WERI-Rb-1 (cell line): Measurements from ENCODE around the gene NSMCE4A.

Source experiments
- DNase-seq: peaks from one replicate; pipeline ENCODE4 v3.0.0-alpha.2; 2020
- H3K27ac ChIP-seq: fragments of 250-450 bp; sonication (Bioruptor Pico); 2 replicates; pipeline ENCODE4 v1.5.1; 2020; ENCODE audit warnings: mild to moderate bottlenecking, moderate library complexity
- H3K27me3 ChIP-seq: fragments of 250-450 bp; sonication (Bioruptor Pico); 2 replicates; pipeline ENCODE4 v1.5.1; 2021; ENCODE audit warnings: mild to moderate bottlenecking, low read depth, moderate library complexity; ENCODE audit not compliant: insufficient read depth, severe bottlenecking
- H3K36me3 ChIP-seq: fragments of 250-450 bp; sonication (Bioruptor Pico); 2 replicates; pipeline ENCODE4 v1.5.1; 2020; ENCODE audit warnings: mild to moderate bottlenecking, moderate library complexity
- H3K4me3 ChIP-seq: 2 replicates; pipeline ENCODE4 v1.5.1; 2011; ENCODE audit warnings: low read depth, mild to moderate bottlenecking, control low read depth, low read length
- H3K9me3 ChIP-seq: fragments of 250-450 bp; sonication (Bioruptor Pico); 2 replicates; pipeline ENCODE4 v1.5.1; 2021; ENCODE audit warnings: mild to moderate bottlenecking, moderate library complexity; ENCODE audit not compliant: severe bottlenecking
- TF ChIP-seq, protein P1 (sequence below): IDR thresholded peaks from 2 replicates; pipeline ENCODE4 v1.5.1; 2011; ENCODE audit warnings: low read depth, mild to moderate bottlenecking, control low read depth, inconsistent platforms, low read length

NSMCE4A gene

DNA sequence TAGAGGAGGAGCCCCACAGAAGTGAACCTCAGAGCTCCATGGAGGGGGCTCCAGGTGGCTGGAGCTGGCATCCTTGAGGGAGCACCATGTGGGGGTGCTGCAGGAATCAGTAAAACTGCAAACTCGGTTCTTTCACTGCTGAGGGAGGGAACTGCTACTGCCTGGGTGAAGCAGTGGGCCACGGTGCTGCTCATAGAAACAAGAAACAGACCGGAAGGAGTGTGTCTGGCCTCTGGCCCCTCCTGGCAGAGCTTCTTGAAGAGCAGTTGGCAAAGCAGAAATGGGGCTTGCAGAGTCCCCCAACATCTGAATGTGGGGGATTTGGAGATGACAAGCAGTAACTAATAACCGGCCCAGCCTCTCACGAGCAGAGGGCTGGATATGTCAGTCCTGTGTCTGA, 37.7 kb upstream of the NSMCE4A start:
- TF ChIP-seq, protein P1, sequence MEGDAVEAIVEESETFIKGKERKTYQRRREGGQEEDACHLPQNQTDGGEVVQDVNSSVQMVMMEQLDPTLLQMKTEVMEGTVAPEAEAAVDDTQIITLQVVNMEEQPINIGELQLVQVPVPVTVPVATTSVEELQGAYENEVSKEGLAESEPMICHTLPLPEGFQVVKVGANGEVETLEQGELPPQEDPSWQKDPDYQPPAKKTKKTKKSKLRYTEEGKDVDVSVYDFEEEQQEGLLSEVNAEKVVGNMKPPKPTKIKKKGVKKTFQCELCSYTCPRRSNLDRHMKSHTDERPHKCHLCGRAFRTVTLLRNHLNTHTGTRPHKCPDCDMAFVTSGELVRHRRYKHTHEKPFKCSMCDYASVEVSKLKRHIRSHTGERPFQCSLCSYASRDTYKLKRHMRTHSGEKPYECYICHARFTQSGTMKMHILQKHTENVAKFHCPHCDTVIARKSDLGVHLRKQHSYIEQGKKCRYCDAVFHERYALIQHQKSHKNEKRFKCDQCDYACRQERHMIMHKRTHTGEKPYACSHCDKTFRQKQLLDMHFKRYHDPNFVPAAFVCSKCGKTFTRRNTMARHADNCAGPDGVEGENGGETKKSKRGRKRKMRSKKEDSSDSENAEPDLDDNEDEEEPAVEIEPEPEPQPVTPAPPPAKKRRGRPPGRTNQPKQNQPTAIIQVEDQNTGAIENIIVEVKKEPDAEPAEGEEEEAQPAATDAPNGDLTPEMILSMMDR = no peak
- Histone ChIP-seq H3K9me3 (no peaks in the 10 kb centered on the region), H3K27me3 (no peaks in the 10 kb centered on the region), H3K36me3 (no peaks in the 10 kb centered on the region), H3K27ac (no peak overlapping the region), H3K4me3 (no peak overlapping the region)
- no peak for DNase-seq

DNA sequence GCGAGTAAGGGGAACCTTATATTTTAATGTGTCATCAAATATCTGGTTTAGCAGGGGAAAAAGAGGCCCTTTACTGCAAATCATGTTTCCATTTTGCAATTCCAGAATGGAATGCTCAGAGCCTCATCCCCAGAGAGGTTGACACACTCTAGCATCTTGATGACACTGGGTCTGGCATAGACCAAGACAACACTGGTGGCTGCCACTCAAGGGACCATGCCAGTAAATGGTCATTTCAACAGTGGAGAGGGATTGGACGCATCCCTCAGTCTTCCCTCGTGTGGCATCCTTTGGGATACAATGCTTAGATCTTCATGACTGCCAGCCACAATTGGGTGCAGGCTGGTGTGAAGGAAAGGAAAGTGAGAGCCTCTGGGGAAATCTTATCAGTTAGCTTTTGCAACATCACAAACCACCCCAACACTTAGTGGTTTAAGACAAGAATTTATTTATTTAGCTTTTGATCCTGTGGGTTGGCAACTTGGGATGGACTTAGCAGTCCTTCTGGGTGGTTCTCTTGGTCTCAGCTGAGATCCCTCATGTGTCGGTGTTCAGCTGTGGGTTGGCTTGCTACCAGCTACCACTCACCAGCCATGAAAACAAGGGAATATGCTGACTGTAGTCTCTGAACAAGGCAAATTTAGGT, 35.5 kb upstream of the NSMCE4A start:
- H3K4me3 ChIP-seq = no peak overlapping the region
- TF ChIP-seq, protein P1 = no peak

DNA sequence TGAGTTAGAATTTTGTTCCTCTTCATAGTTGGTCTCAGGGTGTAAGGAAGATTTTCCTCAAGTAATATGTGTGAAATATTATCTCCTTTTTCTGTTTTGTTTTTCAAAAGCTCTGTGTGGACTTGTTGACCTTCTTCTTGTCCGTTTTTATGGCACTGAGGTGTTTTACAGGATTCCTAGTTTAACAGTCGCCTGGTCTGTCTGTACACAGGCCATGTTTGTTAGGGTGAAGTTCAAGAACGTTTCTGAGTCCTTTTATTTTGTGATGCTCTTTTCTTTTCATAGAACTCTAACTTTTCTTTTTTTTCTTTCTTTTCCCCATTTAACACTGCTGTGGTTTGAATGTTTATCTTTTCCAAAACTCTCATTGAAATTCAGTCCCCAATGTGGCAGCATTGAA, 32.4 kb upstream of the NSMCE4A start:
- Histone ChIP-seq H3K9me3 (no peaks in the 10 kb centered on the region), H3K36me3 (no peaks in the 10 kb centered on the region), H3K4me3 (no peak overlapping the region), H3K27ac (no peak overlapping the region), H3K27me3 (no peaks in the 10 kb centered on the region)
- no peak for DNase-seq
- TF ChIP-seq, protein P1 = no peak

More for the DNA sequence above, 35.5 kb upstream of the NSMCE4A start:
- no peaks in the 10 kb centered on the region for H3K27me3 ChIP-seq
- no peak overlapping the region for H3K27ac ChIP-seq
- H3K9me3 ChIP-seq = no peaks in the 10 kb centered on the region
- DNase-seq = no peak
- H3K36me3 ChIP-seq = no peaks in the 10 kb centered on the region

DNA sequence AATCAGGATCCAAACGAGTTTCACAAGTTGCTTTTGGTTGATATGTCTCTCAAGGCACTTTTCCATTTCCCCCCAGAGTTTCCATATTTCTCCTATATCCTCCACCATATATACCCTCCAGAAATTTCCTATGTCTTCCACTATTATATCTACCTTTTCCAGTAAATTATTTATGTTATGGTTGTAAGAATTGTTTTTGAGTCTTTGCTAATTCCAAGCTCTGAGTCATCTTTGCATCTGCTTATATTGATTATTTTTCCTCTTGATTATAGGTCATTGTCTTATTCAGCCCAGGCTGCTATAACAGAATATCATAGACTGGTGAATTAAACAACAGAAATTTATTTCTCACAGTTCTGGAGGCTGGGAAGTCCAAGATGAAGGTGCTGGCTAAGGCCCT, 26.7 kb upstream of the NSMCE4A start:
- H3K4me3 ChIP-seq = no peak overlapping the region
- no peak overlapping the region for H3K27ac ChIP-seq
- no peaks in the 10 kb centered on the region for H3K27me3 ChIP-seq
- peaks cover 8% of the 10 kb centered on the region for H3K9me3 ChIP-seq
- TF ChIP-seq, protein P1 = no peak
- no peaks in the 10 kb centered on the region for H3K36me3 ChIP-seq
- DNase-seq = no peak

DNA sequence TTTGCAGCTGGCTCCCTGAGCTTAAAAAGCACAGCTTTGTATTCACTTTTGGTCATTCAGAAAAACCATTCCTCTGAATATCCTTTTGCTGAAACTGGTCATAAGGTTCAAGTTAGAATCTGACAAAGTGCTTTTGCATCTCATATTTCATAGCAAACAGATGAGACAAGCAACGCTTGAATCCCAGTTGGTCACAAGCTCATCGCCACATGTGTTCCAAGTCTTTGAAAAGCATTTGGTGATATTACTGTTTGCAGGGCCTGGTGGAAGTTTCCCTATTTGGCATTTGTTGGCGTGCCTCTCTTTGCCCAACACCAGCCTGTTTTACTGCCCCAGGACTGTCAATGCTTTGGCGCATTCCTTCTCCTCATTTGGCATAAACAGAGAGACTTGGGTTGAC, 24.3 kb upstream of the NSMCE4A start:
- Histone ChIP-seq H3K36me3 (no peaks in the 10 kb centered on the region), H3K27ac (no peak overlapping the region), H3K9me3 (peaks cover 8% of the 10 kb centered on the region), H3K27me3 (no peaks in the 10 kb centered on the region), H3K4me3 (no peak overlapping the region)
- no peak for DNase-seq
- TF ChIP-seq, protein P1 = no peak

DNA sequence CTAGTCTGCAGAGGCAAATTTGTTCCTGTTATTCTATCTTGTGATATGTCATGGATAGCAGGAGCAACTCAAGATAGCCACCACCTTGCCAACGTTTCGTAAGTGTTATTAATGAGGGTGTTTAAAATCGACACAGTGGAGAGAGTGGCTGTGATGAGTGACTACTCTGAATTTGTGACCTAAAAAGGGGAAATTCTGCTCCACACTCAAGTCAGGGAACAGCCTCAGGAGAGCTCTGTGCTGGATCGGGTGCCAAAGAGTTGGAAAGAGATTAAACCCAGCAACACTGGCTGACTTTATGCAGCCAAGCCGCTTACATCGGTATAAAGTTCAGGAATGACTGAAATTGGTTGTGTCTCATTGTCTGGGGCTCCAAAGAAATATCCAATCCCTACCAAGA, 23.4 kb upstream of the NSMCE4A start:
- no peaks in the 10 kb centered on the region for H3K27me3 ChIP-seq
- peaks cover 8% of the 10 kb centered on the region for H3K9me3 ChIP-seq
- no peaks in the 10 kb centered on the region for H3K36me3 ChIP-seq
- TF ChIP-seq, protein P1 = no peak
- no peak overlapping the region for H3K4me3 ChIP-seq
- DNase-seq = no peak
- no peak overlapping the region for H3K27ac ChIP-seq
